Activated T-helper 1 cell treated with Interleukin-2 at 50 U/mL for 16 hours (primary cell): Measurements from ENCODE around the gene EEF1AKMT3.
A peak's percentile ranks its signal among the peaks of the same experiment; 100 is the strongest.

Source experiments
- DNase-seq: peaks from one replicate; pipeline ENCODE4 v3.0.0-alpha.2; 2020; ENCODE audit warnings: low read depth

Gene EEF1AKMT3

DNA sequence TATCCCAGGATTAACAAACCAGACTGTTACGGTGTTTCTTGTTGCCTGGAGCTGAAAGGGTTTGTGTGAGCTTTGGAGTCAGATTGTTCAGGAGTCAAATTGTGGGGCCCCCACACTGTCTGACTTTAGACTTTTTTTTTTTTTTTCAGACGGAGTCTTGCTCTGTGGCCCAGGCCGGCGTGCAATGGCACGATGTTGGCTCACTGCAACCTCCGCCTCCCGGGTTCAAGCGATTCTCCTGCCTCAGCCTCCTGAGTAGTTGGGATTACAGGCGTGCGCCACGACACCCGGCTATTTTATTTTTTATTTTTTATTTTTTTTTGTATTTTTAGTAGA, 11.0 kb downstream of the EEF1AKMT3 start:
- no peak for DNase-seq

- no peak for DNase-seq
These were observed 11.4 kb downstream of the EEF1AKMT3 start for GRCh38 chr12:57783861-57784260.

- no peak for DNase-seq
These were observed 21.5 kb downstream of the EEF1AKMT3 start for GRCh38 chr12:57793920-57794319.

- DNase-seq: no peak
These were observed 22.9 kb downstream of the EEF1AKMT3 start for GRCh38 chr12:57795354-57795753.

GRCh38 chr12:57796996-57797395, 24.6 kb downstream of the EEF1AKMT3 start:
- no peak for DNase-seq

GRCh38 chr12:57797933-57798332, 25.5 kb downstream of the EEF1AKMT3 start:
- DNase-seq: no peak

DNA sequence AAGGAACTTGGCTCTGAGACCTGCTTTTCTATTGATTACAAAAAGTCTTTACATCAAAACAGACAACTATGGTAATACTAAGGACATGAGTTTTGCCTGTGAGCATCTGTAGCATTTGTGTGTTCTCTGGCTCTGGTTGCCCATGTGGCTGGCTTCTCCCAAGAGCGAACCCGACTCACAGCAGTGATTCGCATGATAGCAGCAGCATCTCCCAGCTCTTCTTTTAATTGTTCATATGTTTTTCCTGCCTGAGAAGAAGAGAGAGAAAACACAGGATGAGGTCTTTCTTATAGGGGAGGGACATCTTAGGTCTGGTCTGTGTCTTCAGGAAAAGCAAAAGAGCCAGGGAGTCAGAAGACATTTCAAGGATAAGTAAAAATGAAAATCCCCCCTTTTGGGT, 28.6 kb downstream of the EEF1AKMT3 start:
- no peak for DNase-seq

DNA sequence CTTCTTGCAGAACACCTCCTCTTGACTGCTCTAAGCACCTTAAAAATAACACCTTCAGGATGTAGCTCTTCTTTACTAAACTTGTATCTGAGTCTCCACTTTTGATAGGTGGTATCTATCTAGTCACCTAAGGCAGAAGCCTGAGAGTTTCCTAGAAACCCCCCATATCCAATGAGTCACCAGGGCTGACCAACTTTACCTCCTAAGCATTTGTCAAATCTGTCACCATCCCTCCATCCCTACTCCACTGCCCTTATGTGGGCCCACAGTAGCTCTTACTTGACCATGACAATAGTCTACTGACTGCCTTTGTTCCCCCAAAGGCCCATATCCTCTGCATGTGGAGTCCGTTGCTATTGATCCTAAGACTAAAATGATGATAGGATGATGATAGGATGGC, 30.2 kb downstream of the EEF1AKMT3 start:
- no peak for DNase-seq

GRCh38 chr12:57803319-57803893, 31.0 kb downstream of the EEF1AKMT3 start:
- peak; percentile 4 for DNase-seq

DNA sequence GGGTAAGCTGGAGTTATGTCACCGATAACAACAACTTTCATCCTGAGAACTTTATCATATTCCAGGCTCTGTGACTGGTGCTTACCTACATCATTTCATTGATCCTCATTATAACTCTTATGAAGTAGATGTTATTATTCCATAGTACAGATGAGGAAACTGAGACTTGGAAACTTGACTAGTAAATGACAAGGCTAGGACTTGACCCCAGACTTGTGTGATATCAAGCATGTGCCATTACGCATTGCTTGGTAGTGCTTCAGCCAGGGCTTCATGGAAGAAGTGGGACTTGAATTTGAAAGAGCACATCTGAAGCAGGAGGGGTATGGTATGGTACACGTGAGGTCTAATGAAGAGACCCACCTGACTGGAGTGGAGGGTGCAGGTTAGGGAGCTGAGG, 34.3 kb downstream of the EEF1AKMT3 start:
- no peak for DNase-seq

DNA sequence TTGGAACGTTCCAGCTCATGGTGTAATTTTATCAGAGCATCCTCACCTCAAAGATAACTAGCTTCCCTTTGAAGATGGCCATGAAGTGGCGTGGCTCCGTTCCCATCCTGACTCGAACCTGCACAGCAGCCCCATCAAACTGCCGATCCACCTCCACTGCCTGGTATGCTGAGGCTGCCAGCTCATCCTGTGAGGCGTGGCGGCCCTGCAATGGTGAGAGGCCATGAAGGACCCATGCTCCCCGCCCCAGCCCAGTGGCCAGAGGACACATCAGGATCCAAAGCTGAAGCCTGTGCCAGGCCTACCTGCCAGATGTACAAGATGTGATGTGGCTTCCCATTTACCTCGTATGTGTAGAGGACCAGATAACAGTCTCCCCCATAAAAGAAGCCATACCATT, 34.9 kb downstream of the EEF1AKMT3 start:
- DNase-seq: no peak

- DNase-seq: no peak
These were observed 35.9 kb downstream of the EEF1AKMT3 start for GRCh38 chr12:57808351-57808750.

DNA sequence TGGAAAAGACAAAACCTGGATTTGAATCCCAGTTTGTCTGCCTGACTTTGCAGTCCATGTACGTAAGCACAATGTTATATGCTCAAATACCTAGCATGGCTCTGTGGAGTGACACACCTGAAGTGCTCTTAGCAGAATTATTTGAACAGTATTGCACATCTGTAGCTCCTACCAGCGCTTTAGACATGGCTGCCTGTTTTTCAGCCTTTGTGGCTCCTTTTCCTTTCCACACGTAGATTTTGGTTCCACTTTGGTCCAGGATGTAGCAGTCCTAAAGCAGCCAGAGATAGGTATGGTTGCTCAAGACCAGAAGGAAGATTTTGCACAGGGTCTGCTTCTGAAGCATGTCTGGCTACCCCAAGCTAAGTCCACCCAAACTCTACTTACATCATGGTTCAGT, 37.0 kb downstream of the EEF1AKMT3 start:
- DNase-seq: no peak

GRCh38 chr12:57810450-57810849, 38.0 kb downstream of the EEF1AKMT3 start:
- no peak for DNase-seq

DNA sequence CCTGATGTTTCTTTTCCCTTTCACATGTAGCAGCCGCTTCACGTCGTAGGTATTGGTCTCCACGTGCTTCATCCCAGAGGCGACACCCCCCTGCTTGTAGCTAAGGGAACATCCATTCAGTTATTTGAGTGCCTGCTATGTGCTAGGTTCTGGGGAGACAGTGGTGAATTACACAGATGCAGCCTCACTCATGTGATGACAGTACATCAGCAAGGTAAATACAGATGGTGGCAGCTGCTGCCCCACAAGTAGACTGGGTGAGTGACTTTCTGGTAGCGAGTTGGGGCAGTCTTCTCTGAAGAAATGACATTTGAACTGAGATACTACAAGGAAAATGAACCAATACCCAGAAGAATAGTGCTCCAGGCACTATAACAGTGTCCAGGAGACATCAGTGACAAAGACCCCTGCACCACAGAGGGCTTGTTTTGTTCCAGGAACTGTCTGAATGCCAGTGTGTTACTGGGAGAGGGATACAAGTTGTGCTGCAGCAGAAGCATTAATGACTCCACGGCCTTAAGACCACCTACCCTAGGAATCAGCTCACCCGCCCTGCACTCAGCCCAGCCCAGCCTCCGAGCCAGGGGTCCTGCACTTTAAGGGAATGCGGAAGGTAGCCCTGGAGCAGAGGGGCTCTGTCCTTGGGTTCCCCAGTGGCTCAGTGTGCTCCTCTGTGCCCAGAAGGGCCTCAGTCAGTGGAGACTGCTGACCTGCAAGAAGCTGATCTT, 38.8 kb downstream of the EEF1AKMT3 start:
- DNase-seq: no peak

- DNase-seq: no peak
These were observed 40.9 kb downstream of the EEF1AKMT3 start for GRCh38 chr12:57813111-57813970.

DNA sequence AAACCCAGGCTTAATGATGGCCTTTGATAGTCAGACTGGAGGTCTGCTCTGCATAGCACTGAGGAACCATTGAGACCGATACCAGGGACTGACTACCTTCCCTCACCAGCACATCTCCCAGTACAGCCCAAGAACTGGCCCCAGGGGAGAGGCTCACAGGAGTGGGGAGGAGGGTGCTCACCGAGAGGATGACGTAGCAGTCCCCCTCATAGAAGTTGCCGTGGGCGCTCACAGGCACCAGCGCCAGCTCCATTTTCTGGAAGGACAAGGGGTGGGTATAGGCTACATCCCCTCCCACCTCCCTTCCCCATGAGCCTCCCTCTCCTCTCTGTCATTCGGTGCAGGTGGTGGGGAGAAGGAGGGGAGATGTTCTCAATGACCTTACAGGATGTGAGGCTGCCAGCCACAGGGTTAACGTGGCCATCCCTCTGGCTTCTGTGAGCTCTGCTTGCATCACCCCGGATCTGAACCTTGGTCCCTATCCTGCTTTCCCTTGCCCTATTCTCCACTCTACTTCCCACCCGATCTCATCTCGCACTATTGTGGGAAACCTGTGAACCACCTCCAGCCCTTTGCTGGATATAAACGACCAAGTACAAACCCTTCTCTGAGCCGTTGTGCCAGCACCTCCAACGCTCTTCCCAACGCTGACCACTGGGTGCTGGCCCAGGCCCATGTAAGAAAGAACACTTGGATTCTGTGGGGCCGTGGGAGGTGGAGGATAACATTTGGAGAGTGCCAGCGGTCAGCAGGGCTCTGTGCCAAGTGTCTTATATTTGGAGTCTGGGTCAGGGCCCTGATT, 41.8 kb downstream of the EEF1AKMT3 start:
- DNase-seq: no peak

- no peak for DNase-seq
These were observed 43.0 kb downstream of the EEF1AKMT3 start for GRCh38 chr12:57815177-57816000.

- DNase-seq: no peak
These were observed 43.8 kb downstream of the EEF1AKMT3 start for GRCh38 chr12:57816001-57816854.

- no peak for DNase-seq
These were observed 44.4 kb downstream of the EEF1AKMT3 start for GRCh38 chr12:57816855-57817151.
